Activated B cell treated with CpG ODN at 0.5 μM for 24 hours (primary cell): ENCODE measurements around the gene FAT2. TPM values are rescaled to one million over a fixed set of nuclear protein-coding genes. Genes with fewer than 3 reads are reported as not detected.

Source experiments
- ATAC-seq: fragments of 200-7000 bp; cut with Tn5 transposase; one replicate; pipeline ENCODE4 v1.10.0; 2021; ENCODE audit warnings: low read depth, mild to moderate bottlenecking, moderate library complexity
- CTCF ChIA-PET: fragments of 350-600 bp; sonication (Branson Sonifier 250); formaldehyde crosslinking; loops from one replicate; lab custom pipeline; 2021; ENCODE audit warnings: antibody characterized with exemption; lab: Charles Lee
- POLR2A ChIA-PET: fragments of 350-600 bp; sonication (Branson Sonifier 250); formaldehyde crosslinking; loops from one replicate; lab custom pipeline; 2021; ENCODE audit warnings: antibody characterized with exemption; lab: Charles Lee
- DNase-seq: peaks from one replicate; pipeline ENCODE4 v3.0.0; 2022
- H3K27ac Mint-ChIP-seq: one replicate; pipeline ENCODE4 v1.8.0; 2020; ENCODE audit warnings: mixed read lengths
- H3K27me3 Mint-ChIP-seq: one replicate; pipeline ENCODE4 v1.8.0; 2021; ENCODE audit warnings: mixed read lengths
- H3K36me3 Mint-ChIP-seq: one replicate; pipeline ENCODE4 v1.8.0; 2021; ENCODE audit warnings: low read depth, mixed read lengths
- H3K4me1 Mint-ChIP-seq: one replicate; pipeline ENCODE4 v1.8.0; 2021; ENCODE audit warnings: mixed read lengths
- H3K4me3 Mint-ChIP-seq: one replicate; pipeline ENCODE4 v1.8.0; 2020; ENCODE audit warnings: mild to moderate bottlenecking, mixed read lengths
- H3K9me3 Mint-ChIP-seq: one replicate; pipeline ENCODE4 v1.8.0; 2020; ENCODE audit warnings: mixed read lengths
- CTCF ChIP-seq: fragments of 200-600 bp; IDR thresholded peaks from one replicate; pipeline ENCODE4 v1.8.0; 2022; ENCODE audit warnings: antibody characterized with exemption, mild to moderate bottlenecking
- intact Hi-C: fragments of 100-400 bp; cut with micrococcal nuclease; formaldehyde crosslinking; loops from one replicate; pipeline ENCODE4 v1.15.1; 2024
- total RNA-seq: library from RNA; stranded (reverse); gene quantifications from 2 replicates; pipeline ENCODE4 v1.2.3, GENCODE V29; 2022

The FAT2 gene
- total RNA-seq, 1 donor from 2014 or later, result 0.02 TPM

- Mint-ChIP-seq H3K27me3 (peaks cover 23% of the 10 kb centered on the region), H3K9me3 (no peaks in the 10 kb centered on the region), H3K4me3 (no peak overlapping the region), H3K36me3 (no peaks in the 10 kb centered on the region), H3K4me1 (peaks cover 8% of the 10 kb centered on the region), H3K27ac (no peak overlapping the region)
- ChIA-PET POLR2A (no interaction called here), CTCF (no interaction called here)
- intact Hi-C loops, result no loop called here
- ATAC-seq (no peak), DNase-seq (no peak)
- no peak for TF ChIP-seq CTCF
Observed at GRCh38 chr5:151612689-151613427, 21.7 kb upstream of the FAT2 start.

- intact Hi-C loops, result no loop called here
- no peak for TF ChIP-seq CTCF
- Mint-ChIP-seq H3K27ac (no peak overlapping the region), H3K36me3 (no peaks in the 10 kb centered on the region), H3K4me3 (no peak overlapping the region), H3K4me1 (peaks cover 8% of the 10 kb centered on the region), H3K27me3 (peaks cover 22% of the 10 kb centered on the region), H3K9me3 (no peaks in the 10 kb centered on the region)
- no peak for ATAC-seq
- no peak for DNase-seq
- ChIA-PET POLR2A (no interaction called here), CTCF (no interaction called here)
Observed at GRCh38 chr5:151611127-151611775, 20.1 kb upstream of the FAT2 start.

DNA sequence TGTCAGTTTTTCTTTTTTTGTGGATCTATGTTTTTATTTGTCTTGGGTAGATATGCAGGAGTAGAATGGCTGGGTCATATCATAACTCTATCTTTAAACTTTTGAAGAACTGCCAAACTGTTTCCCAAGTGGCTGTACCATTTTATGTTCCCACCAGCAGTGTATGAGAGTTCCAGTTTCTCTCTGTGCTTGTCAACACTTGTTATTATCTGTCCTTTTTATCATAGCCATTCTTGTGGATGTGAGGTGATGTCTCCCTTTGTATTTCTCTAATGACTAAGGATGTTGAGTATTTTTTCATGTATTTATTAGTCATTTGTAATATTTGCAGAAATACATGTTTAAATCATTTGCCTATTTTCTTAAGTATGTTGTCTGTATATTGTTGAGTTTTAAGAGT, 17.4 kb upstream of the FAT2 start:
- Mint-ChIP-seq H3K9me3 (no peaks in the 10 kb centered on the region), H3K4me3 (no peak overlapping the region), H3K27ac (no peak overlapping the region), H3K27me3 (peaks cover 19% of the 10 kb centered on the region), H3K36me3 (no peaks in the 10 kb centered on the region), H3K4me1 (peaks cover 7% of the 10 kb centered on the region)
- no peak for TF ChIP-seq CTCF
- ChIA-PET CTCF (no interaction called here), POLR2A (no interaction called here)
- no peak for DNase-seq
- intact Hi-C loops, result no loop called here
- no peak for ATAC-seq

DNA sequence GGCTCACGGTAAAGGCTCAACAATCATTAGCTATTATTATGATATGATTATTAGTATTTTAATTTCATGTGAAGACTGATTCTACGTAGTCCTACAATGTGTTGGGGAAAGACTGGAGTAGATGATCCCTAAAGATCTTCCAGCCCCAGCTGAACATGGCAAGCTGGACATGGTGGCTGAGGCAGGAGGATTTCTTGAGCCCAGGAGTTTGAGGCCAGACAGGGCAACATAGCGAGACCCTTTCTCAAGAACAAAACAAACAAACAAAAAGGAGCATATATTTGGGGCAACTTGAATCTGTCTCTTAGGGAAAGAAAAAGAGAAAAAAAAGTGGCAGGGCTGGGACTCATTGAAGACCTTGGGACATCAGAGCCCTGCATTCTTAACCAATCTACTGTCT, 16.2 kb upstream of the FAT2 start:
- POLR2A ChIA-PET, result no interaction called here
- intact Hi-C loops, result no loop called here
- ATAC-seq, result no peak
- TF ChIP-seq CTCF, result no peak
- no peaks in the 10 kb centered on the region for H3K36me3 Mint-ChIP-seq
- H3K27ac Mint-ChIP-seq, result no peak overlapping the region
- H3K9me3 Mint-ChIP-seq, result no peaks in the 10 kb centered on the region
- H3K4me3 Mint-ChIP-seq, result no peak overlapping the region
- H3K4me1 Mint-ChIP-seq, result no peaks in the 10 kb centered on the region
- DNase-seq, result no peak
- CTCF ChIA-PET, result no interaction called here
- H3K27me3 Mint-ChIP-seq, result peaks cover 19% of the 10 kb centered on the region

- ATAC-seq (no peak), DNase-seq (no peak)
- Mint-ChIP-seq H3K4me3 (no peak overlapping the region), H3K36me3 (no peaks in the 10 kb centered on the region), H3K9me3 (no peaks in the 10 kb centered on the region), H3K27ac (no peak overlapping the region), H3K27me3 (peaks cover 17% of the 10 kb centered on the region), H3K4me1 (no peaks in the 10 kb centered on the region)
- POLR2A ChIA-PET, result interaction anchor here (1.1 kb wide), 1 partner anchor 166 kb away, joined by 3 read pairs; the partner anchor contains the start of gene G3BP1
- intact Hi-C loops, result no loop called here
- TF ChIP-seq CTCF, result no peak
- CTCF ChIA-PET, result no interaction called here
Observed at GRCh38 chr5:151605559-151605958, 14.4 kb upstream of the FAT2 start.
